A673 (cell line): Measurements from ENCODE around the gene SPSB1. TPM values are rescaled to one million over a fixed set of nuclear protein-coding genes. Genes with fewer than 3 reads are reported as not detected.

ENCODE experiments used
- BruUV-seq: library from RNA; stranded (reverse); fragments of 400-500 nt; replicated peaks from 2 replicates; lab custom pipeline; 2021; lab: Mats Ljungman, UMichigan
- CTCF ChIA-PET: fragments of 300-600 bp; sonication (Branson Sonifier 250); formaldehyde crosslinking; loops from one replicate; lab custom pipeline; 2022; ENCODE audit warnings: antibody characterized with exemption; lab: Charles Lee
- POLR2A ChIA-PET: fragments of 300-600 bp; sonication (Branson Sonifier 250); formaldehyde crosslinking; loops from one replicate; lab custom pipeline; 2022; ENCODE audit warnings: antibody characterized with exemption; ENCODE audit not compliant: low non-redundant PET; lab: Charles Lee
- DNase-seq: peaks from one replicate; pipeline ENCODE4 v3.0.0-alpha.2; 2015; ENCODE audit warnings: low spot score
- H3K27ac ChIP-seq: fragments of 200-600 bp; sonication (generic); 2 replicates; pipeline ENCODE4 v1.5.1; 2016; ENCODE audit warnings: mixed run types, low read depth, mild to moderate bottlenecking, mixed read lengths, antibody characterized with exemption, low read length; ENCODE audit not compliant: poor library complexity, severe bottlenecking
- H3K27me3 ChIP-seq: fragments of 200-600 bp; sonication (generic); replicated peaks from 2 replicates; pipeline ENCODE4 v1.6.1; 2017; ENCODE audit warnings: mixed run types, low read depth, mild to moderate bottlenecking, mixed read lengths, antibody characterized with exemption, low read length; ENCODE audit not compliant: insufficient read depth, poor library complexity
- H3K36me3 ChIP-seq: fragments of 200-600 bp; sonication (generic); 2 replicates; pipeline ENCODE4 v1.6.1; 2016; ENCODE audit warnings: mixed run types, mild to moderate bottlenecking, mixed read lengths, antibody characterized with exemption, low read length; ENCODE audit not compliant: insufficient read depth, poor library complexity, severe bottlenecking
- H3K4me1 ChIP-seq: fragments of 200-600 bp; sonication (generic); 2 replicates; pipeline ENCODE4 v1.6.1; 2017; ENCODE audit warnings: mixed run types, mild to moderate bottlenecking, mixed read lengths, antibody characterized with exemption, low read length; ENCODE audit not compliant: insufficient read depth, poor library complexity, severe bottlenecking
- H3K4me3 ChIP-seq: fragments of 200-600 bp; sonication (generic); 2 replicates; pipeline ENCODE4 v1.5.1; 2016; ENCODE audit warnings: low read depth, mixed run types, mild to moderate bottlenecking, mixed read lengths, low read length; ENCODE audit not compliant: poor library complexity, severe bottlenecking
- H3K9me3 ChIP-seq: fragments of 200-600 bp; sonication (generic); 2 replicates; pipeline ENCODE4 v1.6.1; 2016; ENCODE audit warnings: mixed run types, low read depth, mild to moderate bottlenecking, mixed read lengths, antibody characterized with exemption, low read length; ENCODE audit not compliant: poor library complexity, severe bottlenecking
- CTCF ChIP-seq: fragments of 300-800, 200-600 bp; sonication (generic); conservative IDR thresholded peaks from 2 replicates; pipeline ENCODE4 v1.5.1; 2017; ENCODE audit warnings: low read depth, mild to moderate bottlenecking, antibody characterized with exemption, low read length, moderate library complexity, mixed read lengths
- EZH2 ChIP-seq: fragments of 200-600 bp; sonication (generic); IDR thresholded peaks from 2 replicates; pipeline ENCODE4 v1.6.1; 2017; ENCODE audit warnings: borderline replicate concordance, low read depth, mild to moderate bottlenecking, mixed read lengths, antibody characterized with exemption, low read length; ENCODE audit not compliant: poor library complexity, severe bottlenecking
- intact Hi-C: fragments of 100-400 bp; cut with micrococcal nuclease; formaldehyde crosslinking; loops from one replicate; pipeline ENCODE4 v1.10.0; 2022; ENCODE audit not compliant: unreplicated experiment
- total RNA-seq: library from RNA; stranded (reverse); gene quantifications from 2 replicates; pipeline ENCODE4 v1.2.3, GENCODE V29; 2021

Gene SPSB1
- total RNA-seq, 1 experiment from 2014 or later: 11.8 TPM

- H3K4me3 ChIP-seq: no peak overlapping the region
- H3K4me1 ChIP-seq: peaks cover 6% of the 10 kb centered on the region
- BruUV-seq: no TSS peak
- intact Hi-C loops: no loop called here
- no peak overlapping the region for H3K27ac ChIP-seq
- peaks cover 4% of the 10 kb centered on the region for H3K9me3 ChIP-seq
- no peaks in the 10 kb centered on the region for H3K36me3 ChIP-seq
- no peaks in the 10 kb centered on the region for H3K27me3 ChIP-seq
- DNase-seq: no peak
- TF ChIP-seq CTCF (no peak), EZH2 (no peak)
- POLR2A ChIA-PET: no interaction called here
- CTCF ChIA-PET: no interaction called here
Measured at GRCh38 chr1:9282696-9282955, 10.1 kb upstream of the SPSB1 start.

DNA sequence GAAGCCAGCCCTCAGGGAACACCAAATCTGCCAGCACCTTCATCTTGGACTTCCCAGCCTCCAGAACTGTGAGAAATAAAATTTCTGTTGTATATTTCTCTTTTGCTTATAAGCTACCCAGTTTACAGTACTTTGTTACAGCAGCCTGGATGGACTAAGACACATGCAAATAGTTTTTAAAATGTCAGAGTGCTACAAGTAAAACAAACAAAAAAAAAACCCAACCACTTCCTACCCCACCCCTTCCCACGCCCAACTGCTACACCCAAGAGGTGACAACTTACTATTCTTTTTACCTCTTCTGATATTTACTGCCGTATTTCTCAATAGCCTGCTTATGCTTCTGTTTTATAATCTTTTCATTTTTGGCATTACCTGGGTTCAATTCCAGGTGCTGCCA, 8.6 kb upstream of the SPSB1 start:
- intact Hi-C loops: no loop called here
- CTCF ChIA-PET: no interaction called here
- BruUV-seq: no TSS peak
- TF ChIP-seq CTCF (no peak), EZH2 (no peak)
- Histone ChIP-seq H3K27me3 (no peaks in the 10 kb centered on the region), H3K36me3 (no peaks in the 10 kb centered on the region), H3K4me1 (peaks cover 6% of the 10 kb centered on the region), H3K27ac (no peak overlapping the region), H3K9me3 (peaks cover 15% of the 10 kb centered on the region), H3K4me3 (no peak overlapping the region)
- POLR2A ChIA-PET: no interaction called here
- no peak for DNase-seq

DNA sequence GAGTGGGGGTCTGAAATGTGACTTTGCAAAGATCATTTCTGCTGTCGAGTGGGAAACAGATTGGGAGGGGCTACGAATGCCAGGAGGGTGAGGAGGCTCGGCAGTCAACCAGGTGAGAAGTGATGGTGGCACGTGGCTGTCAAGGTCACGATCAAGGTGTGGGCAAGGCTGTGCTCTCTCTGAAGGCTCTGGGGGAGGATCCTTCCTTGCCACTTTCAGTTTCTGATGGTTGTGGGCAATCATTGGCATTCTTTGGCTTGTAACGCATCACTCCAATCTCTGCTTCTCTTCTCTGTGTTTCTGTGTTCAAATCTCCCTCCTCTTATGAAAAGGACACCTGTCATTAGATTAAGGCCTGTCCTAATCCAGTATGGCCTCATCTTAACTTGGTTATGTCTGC, 6.1 kb upstream of the SPSB1 start:
- DNase-seq: no peak
- TF ChIP-seq EZH2 (no peak), CTCF (no peak)
- Histone ChIP-seq H3K27ac (no peak overlapping the region), H3K9me3 (peaks cover 15% of the 10 kb centered on the region), H3K27me3 (no peaks in the 10 kb centered on the region), H3K36me3 (no peaks in the 10 kb centered on the region), H3K4me1 (no peaks in the 10 kb centered on the region), H3K4me3 (no peak overlapping the region)
- CTCF ChIA-PET: no interaction called here
- intact Hi-C loops: no loop called here
- no TSS peak for BruUV-seq
- POLR2A ChIA-PET: no interaction called here
